ENCODE measurements around the gene MKKS. TPM values are rescaled to one million over a fixed set of nuclear protein-coding genes. Genes with fewer than 3 reads are reported as not detected.

MKKS gene
- total and polyA plus RNA-seq, 2 of the 13 experiments (the other 11 are each of a cell fraction or from before 2014, with no cell fraction given): 26.7 to 34.5 TPM

GRCh38 chr20:10370091-10370887 lies 63.7 kb downstream of the MKKS start (continued):
- no peak for TF ChIP-seq MAZ (IDR thresholded peaks at IDR 0.05; ENCODE audit: borderline replicate concordance, low read depth, low read length)
- no peak for TF ChIP-seq MAZ (CRISPR knock-in tag; IDR thresholded peaks at IDR 0.05; ENCODE audit: low read depth)
- TF ChIP-seq KLF16 (CRISPR knock-in tag; IDR thresholded peaks at IDR 0.05): peak in 1 of 2 experiments; percentile 79; a peak in 2 of 4 replicates
- 0 out of 2 replicates have a peak, but pooled peaks have one; percentile 67 for TF ChIP-seq CENPBD1 (CRISPR knock-in tag; IDR thresholded peaks at IDR 0.05; ENCODE audit: borderline replicate concordance, low read depth)
- peak; percentile 99 for TF ChIP-seq NCOA2 (CRISPR knock-in tag; IDR thresholded peaks at IDR 0.05)
- TF ChIP-seq NCOA1 (CRISPR knock-in tag; IDR thresholded peaks at IDR 0.05): peak; percentile 78; the same call in 1 of the 2 replicates
- TF ChIP-seq BATF2 (CRISPR knock-in tag; IDR thresholded peaks at IDR 0.05): no peak
- no peak for TF ChIP-seq ZNF343 (CRISPR knock-in tag; IDR thresholded peaks at IDR 0.05)
- peak; percentile 56; the same call in 1 of the 2 replicates for TF ChIP-seq ZSCAN12 (CRISPR knock-in tag; IDR thresholded peaks at IDR 0.05)
- peak; percentile 95 for TF ChIP-seq HNF1B (CRISPR knock-in tag; IDR thresholded peaks at IDR 0.05)
- TF ChIP-seq MAF1 (CRISPR knock-in tag; IDR thresholded peaks at IDR 0.05; ENCODE audit: borderline replicate concordance): peak; percentile 46; the same call in 1 of the 2 replicates
- TF ChIP-seq ZNF362 (CRISPR knock-in tag; IDR thresholded peaks at IDR 0.05; ENCODE audit: borderline replicate concordance): peak; percentile 57; the same call in 1 of the 2 replicates
- TF ChIP-seq SCMH1 (CRISPR knock-in tag; IDR thresholded peaks at IDR 0.05; ENCODE audit: borderline replicate concordance): no peak
- peak; percentile 90 for TF ChIP-seq MED1 (CRISPR knock-in tag; IDR thresholded peaks at IDR 0.05)

Measured in HepG2 (cell line).